HG03045 (cell line): ENCODE data around the gene UNC93A.

Experiments
- ATAC-seq: cut with Tn5 transposase; IDR thresholded peaks from one replicate; pipeline ENCODE4 v1.9.1; 2021; ENCODE audit warnings: mild to moderate bottlenecking, moderate library complexity; ENCODE audit not compliant: unreplicated experiment

UNC93A gene

DNA sequence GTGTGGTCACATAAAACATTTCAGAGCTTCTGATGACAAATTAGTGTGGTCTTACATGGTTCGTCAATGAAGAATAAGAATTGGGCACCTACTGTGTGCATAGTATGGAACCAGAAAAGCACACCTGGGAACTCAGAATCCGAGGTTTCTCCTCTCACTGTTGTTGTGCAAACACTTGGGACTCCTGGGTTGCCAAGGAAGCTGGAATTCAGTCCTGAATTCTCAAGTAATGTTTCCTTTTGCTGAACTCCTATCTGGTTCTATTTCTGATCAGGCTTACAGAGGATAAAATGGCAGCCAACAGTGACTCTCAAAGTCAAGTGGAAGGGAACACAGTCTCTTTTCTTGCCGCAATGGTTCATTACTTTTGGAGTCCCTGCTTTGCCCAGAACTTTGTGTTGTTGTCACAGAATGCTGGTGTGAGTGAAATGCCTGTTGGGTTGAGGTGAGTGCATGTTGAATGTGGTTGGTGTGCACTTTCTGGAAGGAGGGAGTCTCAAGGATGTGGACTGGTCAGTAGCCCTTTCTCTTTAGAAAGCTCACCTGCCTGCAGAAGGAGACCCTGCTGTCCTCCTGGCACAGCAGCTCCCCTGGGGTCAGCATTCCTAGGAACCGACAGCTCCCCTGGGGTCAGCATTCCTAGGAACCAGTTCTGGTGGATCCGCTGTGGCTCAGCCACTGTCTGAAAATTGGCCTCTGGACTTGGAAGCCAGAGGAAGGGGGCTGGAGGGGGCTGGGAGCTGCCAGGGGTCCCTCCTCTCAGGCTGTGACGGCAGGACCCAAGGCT is 1.4 kb downstream of the UNC93A start:
- ATAC-seq, result no peak

GRCh38 chr6:167293088-167293589 is 2.0 kb downstream of the UNC93A start:
- ATAC-seq, result no peak

GRCh38 chr6:167293590-167294091 is 2.5 kb downstream of the UNC93A start:
- ATAC-seq, result no peak

- no peak for ATAC-seq
Measured at GRCh38 chr6:167294241-167294640, 3.1 kb downstream of the UNC93A start.

DNA sequence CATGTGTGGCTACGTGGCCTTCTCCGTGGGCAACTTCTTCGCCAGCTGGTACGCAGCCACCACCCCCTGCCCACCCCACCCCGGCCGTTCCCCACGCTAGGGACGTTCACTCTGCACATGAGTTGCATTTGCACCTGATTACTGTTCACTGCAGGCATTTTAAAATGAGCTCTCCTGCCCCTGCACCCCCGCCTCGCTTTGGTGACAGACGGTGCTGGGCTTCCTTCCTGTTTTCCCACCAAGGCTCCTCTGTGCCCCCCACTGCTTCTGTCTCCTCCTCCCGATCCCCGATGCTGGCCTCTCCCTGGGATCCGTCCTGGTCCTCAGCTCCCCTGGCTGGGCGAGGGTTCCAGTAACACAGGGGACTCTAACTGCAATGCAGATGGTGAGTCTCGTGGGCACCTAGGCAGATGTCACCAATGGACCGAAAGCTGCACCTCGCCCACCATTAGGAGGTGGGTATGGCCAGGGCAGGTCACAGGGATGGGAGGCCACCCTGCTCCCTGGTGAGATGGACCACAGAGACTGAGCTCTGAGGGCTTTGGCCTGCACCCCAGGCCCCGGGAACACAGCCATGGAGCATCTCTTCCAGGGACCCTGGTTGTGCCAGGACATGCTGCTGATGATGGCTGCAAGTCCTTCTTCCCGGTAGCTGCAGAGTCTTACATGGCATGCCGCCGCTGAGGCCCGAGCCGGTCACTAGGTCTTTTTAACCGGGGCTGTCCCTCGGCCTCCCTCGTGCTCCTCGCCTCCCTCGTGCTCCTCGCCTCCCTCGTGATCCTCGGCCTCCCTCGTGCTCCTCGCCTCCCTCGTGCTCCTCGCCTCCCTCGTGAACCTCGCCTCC is 3.8 kb downstream of the UNC93A start:
- ATAC-seq, result no peak

DNA sequence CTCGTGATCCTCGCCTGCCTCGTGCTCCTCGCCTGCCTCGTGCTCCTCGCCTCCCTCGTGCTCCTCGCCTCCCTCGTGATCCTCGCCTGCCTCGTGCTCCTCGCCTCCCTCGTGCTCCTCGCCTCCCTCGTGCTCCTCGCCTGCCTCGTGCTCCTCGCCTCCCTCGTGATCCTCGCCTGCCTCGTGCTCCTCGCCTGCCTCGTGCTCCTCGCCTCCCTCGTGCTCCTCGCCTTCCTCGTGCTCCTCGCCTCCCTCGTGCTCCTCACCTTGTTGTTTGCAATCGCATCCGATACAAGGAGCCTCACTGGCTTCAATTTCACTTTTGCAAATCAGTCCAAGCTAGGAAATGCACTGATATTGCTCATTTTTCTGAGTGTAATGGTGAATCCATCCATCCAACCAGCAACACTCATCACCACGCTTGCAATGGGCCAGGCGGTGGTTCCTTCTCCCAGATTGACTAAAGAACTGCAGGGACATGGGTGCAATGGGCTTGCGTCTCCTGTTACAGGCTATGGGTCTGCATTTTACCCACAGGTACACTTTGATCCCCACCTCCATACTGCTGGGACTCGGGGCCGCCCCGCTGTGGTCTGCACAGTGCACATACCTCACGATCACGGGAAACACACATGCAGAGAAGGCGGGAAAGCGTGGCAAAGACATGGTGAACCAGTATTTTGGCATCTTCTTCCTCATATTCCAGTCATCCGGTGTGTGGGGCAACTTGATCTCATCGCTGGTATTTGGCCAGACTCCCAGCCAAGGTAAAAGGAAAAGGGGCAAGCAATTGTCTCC is 4.6 kb downstream of the UNC93A start:
- no peak for ATAC-seq

GRCh38 chr6:167296293-167296690 is 5.2 kb downstream of the UNC93A start:
- no peak for ATAC-seq

DNA sequence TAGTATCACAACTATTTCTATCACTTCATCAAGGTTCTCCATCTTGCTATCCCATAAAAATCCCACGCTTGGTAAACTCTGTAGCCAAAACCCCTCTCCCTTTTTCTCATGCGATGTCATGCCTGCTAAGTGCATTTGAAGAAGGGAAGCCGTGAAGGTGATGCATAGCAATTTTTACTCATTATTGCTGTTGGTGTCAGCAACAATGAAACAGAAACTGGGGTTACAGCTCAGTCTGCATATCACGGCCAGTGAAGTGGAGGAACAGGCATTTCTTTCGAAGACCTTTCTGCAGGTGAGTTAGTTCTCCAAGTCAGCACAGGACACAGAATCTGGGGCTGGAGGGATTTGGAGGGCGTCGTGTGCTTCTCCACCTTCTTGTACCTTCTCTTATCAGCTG is 5.8 kb downstream of the UNC93A start:
- ATAC-seq, result no peak

- ATAC-seq, result no peak
Measured at GRCh38 chr6:167298127-167298526, 7.0 kb downstream of the UNC93A start.

GRCh38 chr6:167299641-167300308 is 8.7 kb downstream of the UNC93A start:
- no peak for ATAC-seq

GRCh38 chr6:167300902-167301777 is 10.0 kb downstream of the UNC93A start:
- no peak for ATAC-seq

GRCh38 chr6:167302074-167302473 is 11.0 kb downstream of the UNC93A start:
- no peak for ATAC-seq

DNA sequence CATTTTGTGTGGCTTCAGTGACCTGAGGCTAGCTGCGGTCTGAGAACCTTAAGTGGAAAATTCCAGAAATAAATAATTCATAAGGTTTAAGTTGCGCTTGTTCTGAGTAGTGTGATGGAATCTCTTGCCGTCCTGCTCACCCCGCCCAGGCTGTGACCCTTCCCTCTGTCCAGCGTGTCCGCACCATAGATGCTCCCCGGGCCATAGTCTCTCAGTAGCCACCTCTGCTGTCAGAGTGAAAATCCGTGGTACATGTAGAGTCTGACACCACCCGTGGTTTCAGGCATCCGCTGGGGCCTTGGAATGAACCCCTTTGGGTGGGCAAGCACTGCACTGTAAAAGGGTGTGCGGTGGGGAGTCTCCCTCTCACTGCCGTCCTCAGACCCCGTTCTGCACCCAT is 11.7 kb downstream of the UNC93A start:
- no peak for ATAC-seq

GRCh38 chr6:167303675-167304625 is 12.8 kb downstream of the UNC93A start:
- no peak for ATAC-seq

- ATAC-seq, result no peak
Measured at GRCh38 chr6:167304912-167305311, 13.8 kb downstream of the UNC93A start.

DNA sequence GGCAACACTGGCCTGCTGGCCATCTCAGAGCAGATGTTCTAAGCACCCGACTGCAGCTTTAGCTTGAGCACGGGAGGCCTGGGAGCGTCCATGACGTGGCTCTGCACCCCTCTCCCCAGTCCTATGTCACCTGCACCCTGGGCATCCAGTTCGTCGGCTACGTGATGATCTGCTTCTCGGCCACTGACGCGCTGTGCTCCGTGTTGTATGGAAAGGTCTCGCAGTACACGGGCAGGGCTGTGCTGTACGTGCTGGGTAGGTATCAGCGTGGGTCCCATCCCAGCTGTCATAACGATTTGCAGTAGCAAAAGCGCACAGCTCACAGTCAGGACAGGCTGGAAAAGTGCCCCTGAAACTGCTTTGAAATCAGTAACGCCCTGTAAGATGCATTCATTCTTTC is 14.7 kb downstream of the UNC93A start:
- ATAC-seq, result no peak

GRCh38 chr6:167306401-167306998 is 15.4 kb downstream of the UNC93A start:
- ATAC-seq, result no peak
